Activated CD8-positive, alpha-beta memory T cell treated with anti-CD3 and anti-CD28 coated beads, Interleukin-2, amount 10 ng/mL, durations not matched to agents 7 days and 5 days (primary cell): ENCODE data around the gene VWA5A. TPM values are rescaled to one million over a fixed set of nuclear protein-coding genes. Genes with fewer than 3 reads are reported as not detected.

Experiments
- ATAC-seq: fragments of 150-1000 bp; cut with Tn5 transposase; one replicate; pipeline ENCODE4 v1.10.0; 2021; ENCODE audit warnings: moderate library complexity
- CTCF ChIA-PET: fragments of 350-600 bp; sonication (Branson Sonifier 250); formaldehyde crosslinking; loops from one replicate; lab custom pipeline; 2021; ENCODE audit warnings: antibody characterized with exemption; lab: Charles Lee
- DNase-seq: peaks from one replicate; pipeline ENCODE4 v3.0.0-alpha.2; 2020
- H3K27ac Mint-ChIP-seq: one replicate; pipeline ENCODE4 v1.8.0; 2021; ENCODE audit warnings: mild to moderate bottlenecking, mixed read lengths
- H3K27me3 Mint-ChIP-seq: one replicate; pipeline ENCODE4 v1.8.0; 2021; ENCODE audit warnings: mixed read lengths
- H3K36me3 Mint-ChIP-seq: one replicate; pipeline ENCODE4 v1.8.0; 2021; ENCODE audit warnings: mild to moderate bottlenecking, mixed read lengths
- H3K4me1 Mint-ChIP-seq: one replicate; pipeline ENCODE4 v1.8.0; 2021; ENCODE audit warnings: mixed read lengths
- H3K4me3 Mint-ChIP-seq: one replicate; pipeline ENCODE4 v1.8.0; 2021; ENCODE audit warnings: mild to moderate bottlenecking, moderate library complexity, mixed read lengths
- H3K9me3 Mint-ChIP-seq: one replicate; pipeline ENCODE4 v1.8.0; 2022; ENCODE audit warnings: low read depth, mixed read lengths
- total RNA-seq, 2 experiments: library from RNA; stranded (reverse); gene quantifications; one replicate each; pipeline ENCODE4 v1.2.3, GENCODE V29; 2021

The VWA5A gene
- total RNA-seq, 2 experiments from 2014 or later = 4.1 to 4.8 TPM

GRCh38 chr11:124183068-124183467 lies 67.8 kb downstream of the VWA5A start, which contains the start of gene OR10D3:
OR10D3 (plus strand) TSS chr11:124183345; CDS start chr11:124185270, 1,925 bp downstream.
- no peak for ATAC-seq
- no peak within 1 kb of the TSS for H3K4me3 Mint-ChIP-seq
- no peak for DNase-seq
- H3K9me3 Mint-ChIP-seq = no peaks in the 10 kb centered on the region
- H3K27me3 Mint-ChIP-seq = peaks cover 5% of the 10 kb centered on the region
- no peaks in the 10 kb centered on the region for H3K36me3 Mint-ChIP-seq
- CTCF ChIA-PET = no interaction called here
- H3K4me1 Mint-ChIP-seq = no peaks in the 10 kb centered on the region
- H3K27ac Mint-ChIP-seq = no peak within 1 kb of the TSS

GRCh38 chr11:124190298-124191139 lies 75.3 kb downstream of the VWA5A start:
- H3K27me3 Mint-ChIP-seq = peaks cover 19% of the 10 kb centered on the region
- no peaks in the 10 kb centered on the region for H3K9me3 Mint-ChIP-seq
- H3K4me3 Mint-ChIP-seq = no peak overlapping the region
- DNase-seq = no peak
- ATAC-seq = no peak
- CTCF ChIA-PET = interaction anchor here (1.0 kb wide), 1 partner anchor 119 kb away, joined by 5 read pairs; no protein-coding TSS in a partner anchor
- H3K36me3 Mint-ChIP-seq = no peaks in the 10 kb centered on the region
- H3K27ac Mint-ChIP-seq = no peak overlapping the region
- no peaks in the 10 kb centered on the region for H3K4me1 Mint-ChIP-seq

GRCh38 chr11:124193221-124194010 lies 78.2 kb downstream of the VWA5A start:
- no peaks in the 10 kb centered on the region for H3K9me3 Mint-ChIP-seq
- no peaks in the 10 kb centered on the region for H3K4me1 Mint-ChIP-seq
- CTCF ChIA-PET = interaction anchor here (1.4 to 3.8 kb wide), 4 partner anchors 118 to 129 kb away, joined by 3 to 27 read pairs (median 18); no protein-coding TSS in a partner anchor
- H3K27me3 Mint-ChIP-seq = peaks cover 22% of the 10 kb centered on the region
- DNase-seq (no peak), ATAC-seq (no peak)
- H3K27ac Mint-ChIP-seq = no peak overlapping the region
- no peak overlapping the region for H3K4me3 Mint-ChIP-seq
- no peaks in the 10 kb centered on the region for H3K36me3 Mint-ChIP-seq

- Mint-ChIP-seq H3K27ac (no peak overlapping the region), H3K4me1 (no peaks in the 10 kb centered on the region), H3K27me3 (peaks cover 22% of the 10 kb centered on the region), H3K36me3 (no peaks in the 10 kb centered on the region), H3K9me3 (no peaks in the 10 kb centered on the region), H3K4me3 (no peak overlapping the region)
- CTCF ChIA-PET = interaction anchor here (0.6 to 3.8 kb wide), 8 partner anchors 11 to 130 kb away, joined by 3 to 27 read pairs (median 4); no protein-coding TSS in a partner anchor
- ATAC-seq (no peak), DNase-seq (no peak)
Measured at GRCh38 chr11:124194293-124195188, 79.3 kb downstream of the VWA5A start.

DNA sequence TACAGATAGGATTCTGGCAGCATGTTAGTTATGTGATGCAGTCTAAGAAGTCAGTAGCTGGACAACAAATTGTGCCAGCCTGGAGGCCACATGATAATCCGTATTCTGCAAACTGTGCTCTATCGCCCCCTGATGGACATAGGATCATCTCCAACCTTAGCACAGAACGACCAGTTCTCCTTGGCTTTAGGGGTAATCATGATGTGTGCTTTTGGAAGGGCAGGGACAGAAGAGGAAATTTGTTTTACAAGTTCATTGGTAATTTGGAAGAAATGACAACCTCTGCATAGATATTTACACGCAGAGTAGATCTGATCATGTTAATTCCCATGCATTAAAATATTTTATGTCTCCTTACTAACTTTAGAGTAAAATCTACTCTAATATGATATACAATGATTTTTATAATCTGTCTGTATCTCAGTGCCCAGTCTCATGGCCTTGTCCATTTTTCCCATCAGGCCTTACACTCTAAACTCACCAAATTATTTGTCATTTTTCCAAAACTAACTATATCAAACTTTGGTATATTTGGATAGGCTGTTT lies 80.0 kb downstream of the VWA5A start:
- ATAC-seq = peak; percentile 88
- Mint-ChIP-seq H3K27ac (no peak overlapping the region), H3K4me3 (no peak overlapping the region), H3K4me1 (no peaks in the 10 kb centered on the region), H3K27me3 (peaks cover 22% of the 10 kb centered on the region), H3K9me3 (no peaks in the 10 kb centered on the region), H3K36me3 (no peaks in the 10 kb centered on the region)
- CTCF ChIA-PET = interaction anchor here (0.6 to 3.8 kb wide), 7 partner anchors 10 to 129 kb away, joined by 3 to 27 read pairs (median 5); no protein-coding TSS in a partner anchor
- DNase-seq = peak; percentile 56

Other genes starting within 250 kb of the VWA5A start
- not detected for gene TMEM225, start 229.8 kb upstream of the VWA5A start, total RNA-seq
- not detected for gene OR8D4, start 213.3 kb upstream of the VWA5A start, total RNA-seq
- gene OR4D5, start 175.8 kb upstream of the VWA5A start, total RNA-seq = not detected
- not detected for gene OR6T1, start 171.6 kb upstream of the VWA5A start, total RNA-seq
- gene OR10S1, start 137.7 kb upstream of the VWA5A start, total RNA-seq = not detected
- not detected for gene OR10G6, start 120.3 kb upstream of the VWA5A start, total RNA-seq
- gene OR10G4, start 102.5 kb upstream of the VWA5A start, total RNA-seq = not detected
- not detected for gene OR10G9, start 92.4 kb upstream of the VWA5A start, total RNA-seq
- not detected for gene OR10G8, start 88.7 kb upstream of the VWA5A start, total RNA-seq
- gene OR10G7, start 74.1 kb upstream of the VWA5A start, total RNA-seq = not detected
- not detected for gene OR10D3, start 67.9 kb downstream of the VWA5A start, total RNA-seq
- not detected for gene OR8G1, start 125.6 kb downstream of the VWA5A start, total RNA-seq
- gene OR8G5, start 140.9 kb downstream of the VWA5A start, total RNA-seq = not detected
- not detected for gene OR8D1, start 198.5 kb downstream of the VWA5A start, total RNA-seq
- gene OR8D2, start 204.7 kb downstream of the VWA5A start, total RNA-seq = not detected